Mucosa of descending colon (tissue), 3 donors: Measurements from ENCODE around the gene AAGAB. TPM values are rescaled to one million over a fixed set of nuclear protein-coding genes. Genes with fewer than 3 reads are reported as not detected.

Experiments
- ATAC-seq: fragments of 200-7000 bp; cut with Tn5 transposase; one replicate; pipeline ENCODE4 v1.9.1; 2020; ENCODE audit warnings: mild to moderate bottlenecking, moderate library complexity
- DNase-seq, 3 donors: peaks; one replicate each; pipeline ENCODE4 v3.0.0-alpha.2; 2020
- H3K36me3 ChIP-seq: fragments of 200-600 bp; one replicate; pipeline ENCODE4 v1.8.0; 2021; ENCODE audit warnings: low read depth, mild to moderate bottlenecking
- H3K4me1 ChIP-seq: fragments of 200-600 bp; one replicate; pipeline ENCODE4 v1.8.0; 2021; ENCODE audit warnings: low read depth, mild to moderate bottlenecking
- H3K4me3 ChIP-seq: fragments of 200-600 bp; one replicate; pipeline ENCODE4 v1.8.0; 2021; ENCODE audit warnings: mild to moderate bottlenecking
- H3K9me3 ChIP-seq: fragments of 200-600 bp; one replicate; pipeline ENCODE4 v1.8.0; 2021; ENCODE audit warnings: mild to moderate bottlenecking
- CTCF ChIP-seq: fragments of 200-600 bp; IDR thresholded peaks from one replicate; pipeline ENCODE4 v1.8.0; 2022; ENCODE audit warnings: antibody characterized with exemption, mild to moderate bottlenecking
- intact Hi-C, 2 donors: fragments of 100-400 bp; cut with DNase I in 1 of 2; cut with micrococcal nuclease in 1 of 2; formaldehyde crosslinking; loops; one replicate each; pipeline versions ENCODE4 v1.11.0 to v1.11.1; 2022; cut with DNase I, micrococcal nuclease
- total RNA-seq, 3 donors: library from RNA; stranded (reverse); fragmentation: NEBNext Ultra II Directional in 2 of 3; extraction: Animal tissue kit (Norgen Biotek cat#: 25700) in 2 of 3; gene quantifications; one replicate each; pipeline versions ENCODE4 v1.2.1 to v1.2.4, GENCODE V29; 2021 to 2023
- donor health status: DM: no; HTN: no; CAD: no; lungs with moderate emphysema.
- donor health status: DM: no; HTN: no; CAD: no.
- donor health status: DM: no; HTN: yes; CAD: no.

Gene AAGAB
- total RNA-seq, 3 donors from 2014 or later: 40.5 to 52.1 (median 48.3) TPM

- ATAC-seq (no peak), DNase-seq (no peak)
- Histone ChIP-seq H3K4me1 (peaks cover 3% of the 10 kb centered on the region), H3K9me3 (no peaks in the 10 kb centered on the region), H3K4me3 (no peak overlapping the region), H3K36me3 (no peaks in the 10 kb centered on the region)
- intact Hi-C loops: no loop called here
- no peak for TF ChIP-seq CTCF
Observed at GRCh38 chr15:67194171-67195114, 60.0 kb downstream of the AAGAB start.

GRCh38 chr15:67193223-67193990 lies 61.1 kb downstream of the AAGAB start:
- Histone ChIP-seq H3K36me3 (no peaks in the 10 kb centered on the region), H3K9me3 (no peaks in the 10 kb centered on the region), H3K4me3 (no peak overlapping the region), H3K4me1 (peaks cover 3% of the 10 kb centered on the region)
- ATAC-seq (no peak), DNase-seq (no peak)
- intact Hi-C loops: no loop called here
- no peak for TF ChIP-seq CTCF

- Histone ChIP-seq H3K9me3 (no peaks in the 10 kb centered on the region), H3K4me3 (no peak overlapping the region), H3K36me3 (no peaks in the 10 kb centered on the region), H3K4me1 (peaks cover 3% of the 10 kb centered on the region)
- ATAC-seq (no peak), DNase-seq (no peak)
- intact Hi-C loops: no loop called here
- TF ChIP-seq CTCF: no peak
Observed at GRCh38 chr15:67192185-67192820, 62.2 kb downstream of the AAGAB start.

- Histone ChIP-seq H3K9me3 (no peaks in the 10 kb centered on the region), H3K4me1 (peaks cover 3% of the 10 kb centered on the region), H3K36me3 (no peaks in the 10 kb centered on the region), H3K4me3 (no peak overlapping the region)
- intact Hi-C loops: no loop called here
- DNase-seq: peak in 1 of 3 donors; percentile 16
- no peak for TF ChIP-seq CTCF
- peak; percentile 52 for ATAC-seq
Observed at GRCh38 chr15:67190813-67191212, 63.6 kb downstream of the AAGAB start.

- H3K4me3 ChIP-seq: no peak overlapping the region
- peaks cover 3% of the 10 kb centered on the region for H3K4me1 ChIP-seq
- H3K36me3 ChIP-seq: no peaks in the 10 kb centered on the region
- intact Hi-C loops: no loop called here
- H3K9me3 ChIP-seq: no peaks in the 10 kb centered on the region
- TF ChIP-seq CTCF: no peak
- DNase-seq: no peak
- ATAC-seq: no peak
Observed at GRCh38 chr15:67190326-67190725, 64.1 kb downstream of the AAGAB start.
